ENCODE results near the gene BCAS3.

BCAS3 gene

GRCh38 chr17:61379457-61380216 is 702.0 kb downstream of the BCAS3 start:
- DNase-seq: no peak

GRCh38 chr17:61380217-61380835 is 702.7 kb downstream of the BCAS3 start:
- DNase-seq: no peak

- peak in 7 of 56 donors; percentile 9 to 30 (median 15) for DNase-seq
Measured at GRCh38 chr17:61380836-61381525, 703.3 kb downstream of the BCAS3 start.

GRCh38 chr17:61381537-61381936 is 703.9 kb downstream of the BCAS3 start:
- DNase-seq: no peak

GRCh38 chr17:61382796-61383688 is 705.4 kb downstream of the BCAS3 start:
- DNase-seq: no peak

- no peak for DNase-seq
Measured at GRCh38 chr17:61383689-61384201, 706.1 kb downstream of the BCAS3 start.

- no peak for DNase-seq
Measured at GRCh38 chr17:61384354-61384691, 706.7 kb downstream of the BCAS3 start.

GRCh38 chr17:61384692-61385576 is 707.3 kb downstream of the BCAS3 start:
- DNase-seq: no peak

GRCh38 chr17:61385577-61386236 is 708.1 kb downstream of the BCAS3 start:
- no peak for DNase-seq

- DNase-seq: no peak
Measured at GRCh38 chr17:61386251-61386650, 708.6 kb downstream of the BCAS3 start.

GRCh38 chr17:61387011-61387410 is 709.4 kb downstream of the BCAS3 start:
- no peak for DNase-seq

- DNase-seq: no peak
Measured at GRCh38 chr17:61387511-61388305, 710.1 kb downstream of the BCAS3 start.

- no peak for DNase-seq
Measured at GRCh38 chr17:61388561-61389356, 711.1 kb downstream of the BCAS3 start.

- DNase-seq: peak in 10 of 56 donors; percentile 4 to 71 (median 10)
Measured at GRCh38 chr17:61389670-61390478, 712.2 kb downstream of the BCAS3 start.

GRCh38 chr17:61390479-61390791 is 712.8 kb downstream of the BCAS3 start:
- no peak for DNase-seq

- DNase-seq: no peak
Measured at GRCh38 chr17:61391595-61392291, 714.1 kb downstream of the BCAS3 start.

- no peak for DNase-seq
Measured at GRCh38 chr17:61392679-61393078, 715.0 kb downstream of the BCAS3 start.

Data from nucleus accumbens (tissue), 56 donors.